Kasumi-1 (cell line): Measurements from ENCODE around the gene ELOB.
"Not testable (repeated sequence)": the region's sequence is repeated elsewhere in the genome, so short reads cannot be mapped to it uniquely, and the experiment has no call there.

Experiments used
- DNase-seq, 2 experiments: peaks; one replicate each; lab custom pipeline; 2025; lab: John Stamatoyannopoulos, UW

The ELOB gene

DNA sequence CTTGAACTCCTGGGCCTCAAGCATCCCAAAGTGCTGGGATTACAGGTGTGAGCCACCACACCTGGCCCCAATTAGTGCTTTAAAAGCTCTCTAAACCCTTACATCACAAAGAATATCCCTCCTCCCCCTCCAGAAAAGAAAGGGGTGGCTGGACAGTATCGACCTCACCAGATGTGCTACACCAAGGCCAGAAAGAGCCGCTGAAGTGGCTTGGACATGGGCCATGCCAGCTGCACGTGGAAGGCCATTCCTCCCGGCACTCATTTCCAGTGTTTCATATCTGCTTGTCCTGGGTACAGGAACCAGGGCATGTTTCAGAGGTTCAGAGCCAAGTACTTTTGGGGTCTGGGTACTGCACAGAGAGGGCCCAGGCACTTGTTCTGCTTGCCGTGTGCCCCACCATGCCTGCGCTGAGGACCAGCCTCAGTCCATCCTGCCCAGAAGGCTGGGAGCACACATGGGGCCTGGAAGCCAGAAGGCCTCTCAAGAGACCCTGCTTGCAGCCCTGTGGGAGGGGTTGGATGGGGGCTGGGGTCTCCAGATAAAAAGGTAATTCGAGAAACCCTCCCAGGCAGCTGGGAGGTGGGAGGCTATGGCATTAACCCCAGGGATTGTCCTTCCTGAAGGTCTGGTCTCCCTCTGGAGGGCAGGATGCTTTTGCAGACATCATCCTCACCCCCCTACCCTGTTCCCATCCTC, 28.2 kb downstream of the ELOB start:
- no peak for DNase-seq

DNA sequence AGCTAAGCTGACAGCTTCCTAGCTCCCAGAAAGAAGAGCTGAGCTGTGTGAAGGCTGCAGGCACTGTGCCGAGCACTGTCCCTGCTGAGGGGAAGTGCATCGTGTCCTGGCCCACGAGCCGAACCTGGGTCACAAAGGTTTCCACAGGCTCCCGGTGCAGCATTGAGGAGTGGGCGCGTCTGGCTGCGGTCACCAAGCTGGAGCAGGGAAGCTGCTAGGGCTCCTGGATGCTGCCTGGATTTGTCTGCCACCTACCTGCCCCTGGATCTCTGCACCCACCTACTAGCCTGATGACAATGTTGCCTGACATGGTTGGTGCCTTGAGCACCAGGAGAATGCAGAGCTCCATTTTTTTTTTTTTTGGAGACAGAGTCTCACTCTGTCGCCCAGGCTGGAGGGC, 31.1 kb downstream of the ELOB start:
- DNase-seq = no peak

DNA sequence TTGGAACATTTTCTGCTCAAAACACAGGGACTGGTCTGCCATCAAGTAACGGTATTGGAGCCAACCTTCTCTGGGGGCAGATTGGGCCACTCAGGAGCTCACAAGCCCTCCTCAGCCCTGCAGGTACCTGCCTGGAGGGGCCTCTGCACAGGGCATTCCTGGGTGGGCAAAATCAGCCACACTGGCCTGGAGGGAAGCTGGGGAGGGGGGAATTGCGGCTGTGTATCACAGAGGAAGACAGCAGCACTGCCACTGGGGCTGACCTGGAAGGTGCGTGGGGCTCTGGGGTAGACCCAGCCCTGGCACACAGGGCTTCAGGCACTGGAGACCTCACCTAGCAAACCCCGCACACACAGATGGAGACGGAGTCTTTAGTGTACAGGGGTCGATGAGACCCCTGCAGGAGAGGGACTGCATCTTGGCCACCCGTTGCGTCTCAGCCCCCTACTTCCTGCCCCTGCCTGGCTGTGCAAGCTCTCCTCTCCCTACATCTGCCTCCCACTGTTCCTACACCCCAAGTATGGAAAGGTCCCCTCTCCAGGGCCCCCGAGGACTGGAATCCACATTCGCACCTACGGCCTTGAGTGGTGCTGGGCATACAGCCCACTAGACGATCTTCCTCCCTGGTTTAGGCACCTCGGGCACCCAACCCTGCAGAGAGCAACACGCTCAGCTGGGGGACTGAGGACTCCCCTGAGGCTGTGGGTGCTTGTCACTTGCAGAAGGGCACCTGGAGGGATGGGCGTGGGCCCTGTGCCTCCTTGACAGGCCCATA, 31.8 kb downstream of the ELOB start:
- DNase-seq = no peak

DNA sequence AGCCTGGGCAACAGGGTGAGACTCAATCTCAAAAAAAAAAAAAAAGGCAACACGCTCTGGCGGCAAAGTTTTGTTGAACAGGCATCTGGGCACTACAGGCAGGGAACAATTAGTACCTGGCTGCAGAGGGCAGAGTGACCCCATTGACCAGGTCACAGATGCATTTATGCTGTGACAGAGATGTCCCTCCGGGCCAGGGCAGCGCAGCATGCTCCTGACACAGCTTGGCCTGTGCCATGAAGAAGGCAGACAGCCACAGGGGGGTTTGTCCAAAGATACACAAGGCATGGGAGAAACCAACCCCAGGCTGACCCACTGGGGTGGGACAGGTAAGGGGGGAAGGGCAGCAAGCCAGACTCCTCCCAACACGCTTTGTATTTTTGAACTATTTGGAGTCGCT, 32.4 kb downstream of the ELOB start:
- DNase-seq = no peak

DNA sequence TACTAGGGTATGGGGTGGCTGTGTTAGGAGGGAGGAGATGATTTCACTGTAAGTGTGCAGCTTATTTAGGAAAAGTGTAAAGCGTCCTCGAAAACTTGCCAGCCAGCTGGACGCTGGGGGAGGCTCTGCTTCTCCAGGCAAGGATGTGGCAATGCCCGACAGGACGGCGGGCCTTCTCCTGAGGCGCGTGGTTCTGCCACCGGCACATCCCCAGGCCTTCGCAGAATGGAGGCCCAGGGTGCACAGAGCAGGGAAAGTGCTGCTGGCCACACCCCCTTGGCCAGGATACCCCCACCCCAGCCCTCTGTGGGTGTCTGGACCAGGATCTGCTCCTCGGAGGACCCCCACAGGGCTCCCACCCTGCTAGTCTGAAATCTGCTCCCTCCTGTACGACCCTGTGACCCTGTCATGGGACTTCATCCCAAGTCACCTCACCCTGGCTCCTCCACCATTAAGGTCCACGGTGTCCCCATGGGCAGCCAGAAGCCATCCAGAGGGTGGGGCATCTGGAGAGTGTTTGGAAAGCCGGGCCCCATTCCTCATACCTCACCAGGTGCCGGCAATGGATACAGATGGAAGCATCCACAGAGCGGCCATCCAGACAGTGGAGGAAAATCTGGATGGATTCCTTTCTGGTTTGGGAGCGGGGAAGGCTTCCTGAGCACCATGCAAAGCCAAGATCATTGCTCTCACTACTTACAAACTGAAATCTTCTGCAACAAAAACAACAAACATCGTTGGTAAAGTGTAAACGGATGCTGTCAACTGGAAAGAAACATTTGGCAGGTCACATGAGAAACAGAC, 33.9 kb downstream of the ELOB start:
- DNase-seq = no peak

DNA sequence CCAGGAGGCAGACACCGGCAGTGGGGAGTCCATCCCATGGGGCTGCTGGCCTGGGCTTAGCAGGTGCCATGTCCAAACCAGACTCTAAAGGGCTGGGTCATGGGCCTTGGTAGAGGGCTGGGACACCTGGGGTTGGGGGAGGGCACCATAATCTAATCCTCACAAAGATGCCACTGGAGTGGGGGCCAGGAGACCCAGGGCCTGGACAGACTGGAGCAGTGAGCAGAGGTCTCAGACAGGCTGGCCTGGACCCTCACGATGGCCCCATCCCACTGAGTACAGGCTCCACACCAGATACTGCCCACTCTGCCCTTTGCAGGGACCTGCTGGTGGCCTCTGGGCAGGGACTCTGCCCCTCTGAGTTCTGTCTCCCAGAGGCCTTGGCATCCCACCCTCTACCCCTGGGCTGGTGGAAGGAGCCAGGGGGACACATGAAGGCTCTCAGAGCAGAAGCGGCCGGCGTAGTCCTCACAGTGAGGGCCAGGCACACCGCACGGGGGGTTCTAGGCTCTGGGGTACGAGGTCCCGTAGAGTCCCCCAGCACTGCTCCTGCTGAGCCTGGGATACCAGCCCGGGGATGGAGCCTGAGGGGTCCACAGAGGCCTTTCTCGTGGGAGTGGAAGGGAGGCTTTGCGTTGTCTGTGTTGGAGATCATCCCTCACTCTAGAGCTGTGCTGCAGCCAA, 34.6 kb downstream of the ELOB start:
- DNase-seq = no peak

DNA sequence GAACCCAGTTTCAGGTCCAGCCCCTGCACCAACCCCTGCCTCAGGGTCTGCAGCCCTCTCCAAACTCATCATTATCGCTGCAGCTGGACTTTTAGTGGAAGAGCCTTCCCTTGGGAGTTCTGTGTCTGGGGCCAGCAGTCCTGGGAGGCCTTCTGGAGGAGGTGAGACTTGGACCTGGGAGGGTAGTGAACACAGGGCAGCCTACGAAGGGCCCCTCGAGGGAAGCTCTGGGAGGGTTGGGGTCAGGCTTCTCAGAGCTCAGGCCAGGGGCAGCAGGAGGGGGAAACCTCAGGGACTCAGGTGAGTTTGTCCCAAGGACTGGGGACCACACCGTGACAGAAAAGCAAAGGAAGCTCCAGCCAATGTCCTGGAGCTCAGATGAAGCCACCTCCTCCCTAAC, 35.9 kb downstream of the ELOB start:
- no peak for DNase-seq

DNA sequence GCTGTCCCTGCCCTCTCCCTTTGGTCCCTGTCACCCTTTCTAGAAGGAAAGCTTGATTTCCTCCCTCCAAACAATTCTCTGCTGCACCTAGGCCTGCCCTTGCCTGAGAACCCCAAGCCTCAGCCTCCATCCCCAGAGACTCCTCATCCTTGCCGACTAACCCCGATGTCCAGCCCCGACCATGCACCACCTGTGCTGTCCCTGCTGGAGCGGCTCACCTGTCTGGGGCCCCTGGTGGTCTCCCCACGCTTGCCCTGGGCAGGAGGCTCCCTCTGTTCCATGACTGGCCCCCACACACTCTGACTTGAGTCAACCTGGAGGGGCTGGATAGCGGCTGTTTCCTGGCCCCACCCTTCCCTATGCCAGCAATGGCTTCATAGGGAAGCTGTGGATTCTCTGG, 36.6 kb downstream of the ELOB start:
- DNase-seq = no peak

DNA sequence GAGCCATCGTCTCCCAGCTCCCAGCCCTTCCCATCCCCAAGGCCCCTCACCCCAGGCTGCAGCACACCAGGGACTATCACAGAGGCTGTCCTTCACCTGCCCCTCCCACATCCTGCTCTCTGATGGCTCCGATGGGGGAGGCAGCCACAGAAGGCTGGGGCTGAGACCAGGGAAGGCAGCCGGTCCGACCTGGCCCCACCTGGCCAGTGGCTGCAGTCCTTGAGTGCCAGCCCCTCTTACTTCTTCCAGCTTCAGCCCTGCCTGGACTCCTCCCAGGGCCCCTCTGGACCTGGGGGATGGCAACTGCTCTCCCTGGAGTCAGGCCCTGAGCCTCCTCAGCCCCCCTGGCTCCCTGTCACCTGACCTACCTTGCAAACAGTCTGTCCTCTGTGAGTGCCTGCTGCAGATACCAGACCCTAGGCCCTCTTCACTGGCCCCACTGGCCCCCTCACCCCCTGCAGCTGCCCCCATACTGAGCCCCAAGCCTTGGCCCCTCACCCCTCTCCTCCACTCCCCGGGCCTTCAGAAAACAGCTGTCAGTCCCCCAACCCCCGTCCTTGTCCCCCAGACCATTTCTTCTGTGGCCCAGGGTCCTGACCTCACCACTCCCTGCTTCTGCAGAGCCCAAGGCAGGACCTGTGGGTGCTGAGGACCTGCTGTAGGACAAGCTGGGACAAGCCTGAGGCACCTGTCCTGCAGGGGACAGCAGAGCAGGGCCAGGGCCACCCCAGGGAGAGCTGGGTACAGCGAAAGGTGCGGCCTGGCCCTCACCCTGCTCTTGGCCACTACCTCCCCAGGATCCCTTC, 37.3 kb downstream of the ELOB start:
- DNase-seq = no peak

DNA sequence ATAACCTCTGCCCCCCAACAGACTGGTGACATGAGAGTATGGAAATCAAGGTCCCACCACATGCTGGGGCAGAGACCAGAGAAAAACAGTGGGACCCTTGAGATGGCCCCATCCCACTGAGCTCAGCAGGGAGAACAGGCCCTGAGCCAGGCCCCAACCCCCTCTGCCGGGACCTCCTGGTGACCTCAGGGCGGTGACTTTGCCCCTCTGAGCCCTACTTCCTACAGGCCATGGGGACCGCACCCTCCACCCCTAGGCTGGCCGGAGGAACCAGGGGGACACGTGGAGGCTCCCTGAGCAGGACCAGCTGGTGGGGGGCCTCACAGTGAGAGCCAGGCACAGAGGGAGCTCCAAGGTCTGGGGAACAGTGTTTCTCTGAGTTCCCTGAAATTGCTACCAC, 38.5 kb downstream of the ELOB start:
- no peak for DNase-seq

DNA sequence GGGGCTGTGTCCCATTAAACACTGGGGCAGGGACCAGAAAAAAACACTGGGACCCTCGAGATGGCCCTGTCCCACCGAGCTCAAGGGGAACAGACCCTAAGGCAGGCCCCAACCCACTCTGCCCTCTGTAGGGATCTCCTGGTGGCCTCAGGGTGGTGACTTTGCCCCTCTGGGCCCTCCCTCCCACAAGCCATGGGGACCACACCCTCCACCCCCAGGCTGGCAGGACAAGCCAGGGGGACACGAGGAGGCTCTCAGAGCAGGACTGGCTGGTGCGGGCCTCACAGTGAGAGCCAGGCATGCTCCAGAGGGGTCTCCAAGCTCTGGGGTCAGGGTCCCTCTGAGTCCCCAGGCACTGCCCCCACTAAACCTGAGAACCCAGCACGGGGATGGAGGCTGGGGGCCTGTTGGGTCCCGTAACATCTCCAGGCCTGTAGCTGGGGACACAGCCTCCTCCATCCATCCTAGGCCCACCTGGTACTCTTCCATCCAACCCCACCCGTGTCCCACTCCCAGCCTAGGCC, 39.1 kb downstream of the ELOB start:
- DNase-seq = no peak

DNA sequence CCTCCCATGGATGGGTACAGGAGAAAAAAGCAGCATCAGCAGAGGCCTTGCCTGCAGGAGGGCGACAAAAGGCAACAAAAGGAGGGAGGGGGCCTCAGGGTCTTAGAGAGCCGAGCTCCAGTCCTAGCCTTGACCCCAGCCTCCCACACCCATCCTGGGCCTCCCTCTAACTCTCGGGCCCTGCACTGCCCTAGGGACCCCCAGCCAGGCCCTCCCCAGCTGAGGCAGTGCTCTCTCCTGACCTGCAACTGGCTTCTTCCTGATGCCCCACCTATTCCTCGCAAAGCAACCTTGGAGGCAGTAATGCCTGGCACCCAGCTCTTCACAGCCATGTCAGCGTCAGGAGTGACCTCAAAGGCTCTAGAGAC, 39.9 kb downstream of the ELOB start:
- DNase-seq = no peak

DNA sequence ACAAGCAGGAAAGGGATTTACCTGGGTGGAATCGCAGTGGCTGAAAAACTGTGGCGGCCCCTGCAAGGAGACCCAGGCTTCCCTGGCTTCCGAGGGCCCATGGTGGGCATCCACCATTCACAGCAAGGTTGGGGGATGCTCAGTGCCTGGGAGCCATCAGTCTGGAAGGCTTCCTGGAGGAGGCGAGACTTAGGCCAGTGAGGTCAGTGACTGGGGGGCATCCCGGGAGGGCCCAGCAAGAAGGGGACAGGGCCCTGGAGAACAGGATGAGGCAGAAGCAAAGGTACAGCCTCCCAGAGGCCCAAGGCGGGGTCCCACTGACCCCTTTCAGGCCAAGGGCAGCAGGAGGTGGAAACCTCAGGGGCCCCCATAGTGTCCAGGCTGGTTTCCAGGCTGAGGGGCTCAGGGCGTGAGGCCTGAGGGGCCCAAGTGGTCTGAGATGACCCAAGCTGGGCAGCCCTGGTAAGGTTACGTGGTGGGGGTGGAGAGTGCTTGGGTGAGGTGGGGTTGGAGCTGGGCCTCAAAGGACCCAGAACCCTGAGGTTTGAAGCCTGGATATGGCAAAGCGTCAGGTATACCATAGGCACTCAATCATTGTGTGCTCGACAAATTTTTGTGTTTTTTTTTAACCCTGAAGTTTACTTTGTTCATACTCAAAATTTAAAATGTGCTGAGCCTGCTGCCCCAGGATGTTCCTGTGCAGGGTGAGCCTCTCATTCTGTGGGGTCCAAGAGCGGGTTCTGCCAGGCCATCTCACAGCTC, 40.4 kb downstream of the ELOB start:
- no peak for DNase-seq

DNA sequence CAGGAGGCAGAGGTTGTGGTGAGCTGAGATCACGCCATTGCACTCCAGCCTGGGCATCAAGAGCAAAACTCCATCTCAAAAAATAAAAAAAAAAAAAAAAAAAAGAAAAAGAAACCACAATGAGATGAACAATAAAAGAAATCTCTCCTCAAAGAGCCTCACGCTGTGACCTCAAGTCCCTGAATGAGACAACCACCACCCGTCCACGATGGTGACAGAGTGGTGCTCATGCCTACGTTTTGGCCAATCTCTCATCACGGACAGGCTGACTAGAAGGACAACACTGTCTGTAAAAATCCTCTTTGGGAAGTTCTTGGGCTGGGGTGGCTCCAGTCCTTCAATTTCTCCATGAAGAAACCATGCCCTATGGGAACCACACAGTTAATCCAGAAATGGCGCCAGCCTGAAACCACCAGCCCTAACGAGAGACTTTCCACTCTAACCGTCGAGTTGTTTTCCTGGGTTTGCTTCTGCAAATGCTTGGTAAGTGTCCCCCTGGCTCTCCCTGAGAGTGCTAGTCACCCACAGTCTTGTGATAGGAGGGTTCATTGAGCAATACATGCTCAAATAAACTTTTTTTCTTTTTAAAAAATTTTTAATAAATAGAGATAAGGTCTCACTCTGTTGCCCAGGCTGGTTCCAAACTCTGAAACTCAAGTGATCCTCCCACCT, 42.1 kb downstream of the ELOB start:
- DNase-seq = no peak

DNA sequence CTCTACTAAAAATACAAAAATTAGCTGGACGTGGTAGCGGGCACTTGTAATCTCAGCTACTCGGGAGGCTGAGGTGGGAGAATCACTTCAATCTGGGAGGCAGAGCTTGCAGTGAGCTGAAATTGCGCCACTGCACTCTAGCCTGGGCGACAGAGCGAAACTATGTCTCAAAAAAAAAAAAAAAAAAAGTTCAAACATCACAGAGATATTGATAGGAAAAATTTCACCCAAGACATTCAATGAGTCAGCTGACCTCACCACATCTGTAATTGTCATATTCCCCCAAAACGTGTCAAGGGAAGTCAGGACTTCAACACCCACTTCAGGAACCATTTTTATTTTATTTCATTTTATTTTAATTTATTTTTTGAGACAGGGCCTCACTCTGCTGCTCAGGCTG, 49.0 kb downstream of the ELOB start:
- DNase-seq = no peak

DNA sequence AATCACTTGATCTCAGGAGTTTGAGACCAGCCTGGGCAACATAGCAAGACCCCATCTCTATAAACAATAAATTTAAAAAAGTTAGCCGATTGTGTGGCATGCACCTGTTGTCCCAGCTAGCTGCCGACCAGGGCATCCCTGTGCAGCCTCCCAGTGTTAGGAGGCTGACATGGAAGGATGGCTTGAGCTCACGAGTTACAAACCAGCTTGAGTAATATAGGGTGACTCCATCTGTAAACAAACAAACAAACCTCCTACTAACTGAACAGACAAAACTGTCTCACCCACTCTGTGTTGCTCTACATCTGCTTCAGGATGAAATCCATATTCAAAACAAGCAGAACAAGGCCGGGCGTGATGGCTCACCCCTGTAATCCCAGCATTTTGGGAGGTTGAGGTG, 50.2 kb downstream of the ELOB start:
- no peak for DNase-seq

DNA sequence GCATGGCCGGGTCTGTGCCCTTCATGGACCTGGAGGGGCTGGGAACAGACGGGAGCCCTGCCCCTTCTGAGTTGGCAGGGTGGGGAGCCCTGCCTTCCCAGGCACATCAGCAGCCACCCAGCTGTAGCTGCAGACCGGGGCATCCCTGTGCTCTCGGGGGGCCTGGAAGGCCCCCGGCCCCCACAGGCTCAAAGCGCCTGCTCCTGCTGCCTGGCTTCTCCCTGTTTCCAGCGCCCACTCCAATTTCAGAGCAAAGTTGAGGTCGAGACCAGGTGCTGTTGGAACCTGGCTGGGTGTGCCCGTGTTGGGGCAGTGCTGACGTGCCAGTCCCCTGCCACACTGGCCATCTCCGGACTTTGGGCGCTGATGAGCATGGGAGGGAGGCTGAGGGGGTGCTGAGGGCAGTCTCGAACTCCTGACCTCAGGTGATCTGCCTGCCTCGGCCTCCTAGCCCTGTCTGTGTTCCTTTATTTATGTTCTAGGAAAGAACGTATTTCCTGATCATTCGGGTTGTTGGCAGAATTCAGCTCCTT, 52.2 kb downstream of the ELOB start:
- DNase-seq = no peak

DNA sequence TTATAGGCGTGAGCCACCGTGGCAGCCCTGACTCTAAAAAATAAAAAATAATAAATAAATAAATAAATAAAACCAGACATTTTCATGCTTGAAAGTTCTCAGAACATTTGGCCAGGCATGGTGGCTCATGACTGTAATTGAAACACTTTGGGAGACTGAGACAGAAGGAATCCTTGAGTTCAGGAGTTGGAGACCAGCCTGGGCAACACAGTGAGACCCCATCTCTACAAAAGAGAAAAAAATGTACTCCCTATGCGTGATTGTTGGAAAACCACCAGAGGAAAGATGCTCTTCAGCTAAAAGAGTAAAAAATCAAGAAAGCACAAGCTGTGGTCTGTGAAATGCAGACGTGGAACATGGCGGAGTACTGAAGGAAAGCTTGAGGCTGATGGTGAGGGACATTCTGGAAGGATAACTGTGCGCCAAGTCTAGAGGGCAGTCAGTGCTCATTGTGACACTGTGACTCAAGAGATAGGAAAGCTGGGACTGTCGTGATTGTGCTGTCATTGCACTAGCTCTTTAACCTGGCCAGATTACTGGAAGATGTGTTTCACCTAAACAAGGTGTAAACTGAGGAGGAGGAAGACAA, 52.9 kb downstream of the ELOB start:
- no peak for DNase-seq

DNA sequence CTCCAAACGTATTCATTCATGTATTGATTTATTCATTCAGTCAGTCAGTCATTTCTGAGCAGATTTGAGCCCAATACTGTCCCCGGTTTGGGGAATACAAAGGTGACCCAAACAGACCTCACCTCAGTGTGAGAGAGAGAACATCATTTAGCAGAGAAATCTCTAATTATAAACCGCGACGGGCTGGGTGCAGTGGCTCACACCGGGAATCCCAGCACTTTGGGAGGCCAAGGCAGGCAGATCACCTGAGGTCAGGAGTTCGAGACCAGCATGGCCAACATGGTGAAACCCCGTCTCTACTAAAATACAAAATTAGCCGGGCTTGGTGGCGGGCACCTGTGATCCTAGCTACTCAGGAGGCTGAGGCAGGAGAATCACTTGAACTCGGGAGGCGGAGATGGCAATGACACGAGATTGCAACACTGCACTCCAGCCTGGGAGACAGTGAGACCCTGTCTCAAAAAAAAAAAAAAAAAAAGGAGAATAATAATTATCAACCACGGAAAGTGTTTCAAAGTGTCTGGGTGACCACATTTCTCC, 55.4 kb downstream of the ELOB start:
- not testable (repeated sequence) for DNase-seq
